Thoracic aorta (tissue), 2 donors: ENCODE data around the gene CTNNA3. TPM values are rescaled to one million over a fixed set of nuclear protein-coding genes. Genes with fewer than 3 reads are reported as not detected.

Experiments used
- ATAC-seq: fragments of 150-250 bp; one replicate; pipeline ENCODE4 v1.8.0; 2017; ENCODE audit warnings: low read depth; ENCODE audit not compliant: insufficient number of reproducible peaks, low FRiP score
- DNase-seq: peaks from one replicate; pipeline ENCODE4 v3.0.0-alpha.2; 2020; ENCODE audit warnings: low spot score
- H3K27ac ChIP-seq, 2 donors: fragments of 200-600 bp; sonication (generic); 1 replicate in 1 of 2; 2 replicates in 1 of 2; pipeline ENCODE4 v1.5.1; 2016; ENCODE audit warnings: mild to moderate bottlenecking in 2 of 2, moderate library complexity in 2 of 2
- H3K27me3 ChIP-seq: fragments of 200-600 bp; sonication (generic); replicated peaks from 2 replicates; pipeline ENCODE4 v1.6.0; 2016; ENCODE audit warnings: mild to moderate bottlenecking; ENCODE audit not compliant: insufficient read depth
- H3K36me3 ChIP-seq: fragments of 200-600 bp; sonication (generic); one replicate; pipeline ENCODE4 v1.5.1; 2016
- H3K4me1 ChIP-seq, 2 donors: fragments of 200-600 bp; sonication (generic); 1 replicate in 1 of 2; 2 replicates in 1 of 2; pipeline versions ENCODE4 v1.5.1 to v1.6.0; 2016; ENCODE audit warnings: low read depth in 2 of 2, mild to moderate bottlenecking in 1 of 2; ENCODE audit not compliant: control insufficient read depth in 1 of 2
- H3K4me3 ChIP-seq: fragments of 200-600 bp; sonication (generic); 2 replicates; pipeline ENCODE4 v1.5.1; 2016; ENCODE audit warnings: mild to moderate bottlenecking
- H3K9me3 ChIP-seq: fragments of 200-600 bp; sonication (generic); 2 replicates; pipeline ENCODE4 v1.5.1; 2016
- total RNA-seq, 2 donors: library from RNA; depleted of rRNA; stranded (reverse); fragments of >200 nt; gene quantifications; one replicate each; pipeline versions ENCODE4 v1.1.0 to v1.2.3, GENCODE V29; 2016
- TF ChIP-seq, protein P1 (sequence below): fragments of 200-600 bp; sonication (generic); IDR thresholded peaks from one replicate; pipeline ENCODE4 v1.5.1; 2019; ENCODE audit warnings: antibody characterized with exemption

The CTNNA3 gene
- total RNA-seq, 2 donors from 2014 or later, result 0.95 to 1.2 TPM

DNA sequence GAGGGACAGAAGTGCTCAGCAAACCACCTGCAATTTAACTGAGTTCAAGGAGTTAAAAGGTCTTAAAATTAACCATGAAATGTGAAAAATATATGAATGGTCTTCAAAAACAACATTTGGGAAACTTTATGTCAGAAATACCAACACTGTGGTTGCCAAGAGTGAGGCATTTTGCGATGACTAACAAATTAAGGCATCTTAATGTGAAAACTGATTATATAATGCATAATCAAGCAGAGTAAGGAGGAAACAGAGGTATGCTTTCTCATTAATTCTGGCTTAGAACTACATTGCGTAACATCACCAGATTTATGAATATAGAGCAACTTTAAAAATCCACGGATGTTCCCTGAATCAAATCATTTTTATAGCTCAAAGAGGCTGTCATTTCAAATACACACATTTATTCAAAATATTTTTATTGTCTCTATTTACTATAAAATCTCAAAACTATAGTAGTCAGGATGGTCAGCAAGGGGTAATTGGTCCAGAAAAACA lies 434.6 kb downstream of the CTNNA3 start:
- H3K9me3 ChIP-seq, result no peaks in the 10 kb centered on the region
- no peaks in the 10 kb centered on the region for H3K4me1 ChIP-seq
- TF ChIP-seq, protein P1, sequence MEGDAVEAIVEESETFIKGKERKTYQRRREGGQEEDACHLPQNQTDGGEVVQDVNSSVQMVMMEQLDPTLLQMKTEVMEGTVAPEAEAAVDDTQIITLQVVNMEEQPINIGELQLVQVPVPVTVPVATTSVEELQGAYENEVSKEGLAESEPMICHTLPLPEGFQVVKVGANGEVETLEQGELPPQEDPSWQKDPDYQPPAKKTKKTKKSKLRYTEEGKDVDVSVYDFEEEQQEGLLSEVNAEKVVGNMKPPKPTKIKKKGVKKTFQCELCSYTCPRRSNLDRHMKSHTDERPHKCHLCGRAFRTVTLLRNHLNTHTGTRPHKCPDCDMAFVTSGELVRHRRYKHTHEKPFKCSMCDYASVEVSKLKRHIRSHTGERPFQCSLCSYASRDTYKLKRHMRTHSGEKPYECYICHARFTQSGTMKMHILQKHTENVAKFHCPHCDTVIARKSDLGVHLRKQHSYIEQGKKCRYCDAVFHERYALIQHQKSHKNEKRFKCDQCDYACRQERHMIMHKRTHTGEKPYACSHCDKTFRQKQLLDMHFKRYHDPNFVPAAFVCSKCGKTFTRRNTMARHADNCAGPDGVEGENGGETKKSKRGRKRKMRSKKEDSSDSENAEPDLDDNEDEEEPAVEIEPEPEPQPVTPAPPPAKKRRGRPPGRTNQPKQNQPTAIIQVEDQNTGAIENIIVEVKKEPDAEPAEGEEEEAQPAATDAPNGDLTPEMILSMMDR, result no peak
- no peak overlapping the region for H3K27ac ChIP-seq
- ATAC-seq (no peak), DNase-seq (no peak)
- no peaks in the 10 kb centered on the region for H3K27me3 ChIP-seq
- no peaks in the 10 kb centered on the region for H3K36me3 ChIP-seq
- no peak overlapping the region for H3K4me3 ChIP-seq

DNA sequence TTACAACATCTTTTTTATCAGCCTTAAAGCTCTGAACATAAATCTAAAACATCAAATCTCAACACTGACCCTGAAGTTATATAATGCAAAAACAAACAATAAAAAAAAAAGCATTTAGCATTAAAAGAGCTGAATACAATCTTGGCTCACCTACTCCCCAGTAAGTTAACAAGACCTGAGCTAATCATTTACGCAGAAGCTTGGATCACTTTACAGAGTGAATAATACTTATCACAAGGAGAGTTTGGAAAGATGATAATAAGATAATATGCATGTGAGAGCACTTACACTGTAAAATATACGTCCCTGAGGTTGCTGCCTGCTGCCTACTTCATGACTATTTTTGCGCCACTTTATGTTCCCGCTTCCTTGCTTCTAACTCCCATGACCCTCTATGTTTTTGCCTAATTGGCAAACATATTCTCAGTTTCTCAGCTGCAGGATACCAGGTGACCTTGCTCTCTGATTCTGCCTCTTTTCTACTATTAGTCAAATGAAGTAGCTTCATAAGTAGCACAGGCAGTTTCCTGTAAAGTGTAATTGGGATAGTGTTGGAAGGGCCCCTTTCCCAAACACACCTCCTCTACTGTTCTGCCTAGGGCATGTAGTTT lies 436.6 kb downstream of the CTNNA3 start:
- H3K27ac ChIP-seq, result no peak overlapping the region
- no peak for ATAC-seq
- TF ChIP-seq, protein P1, result no peak
- H3K4me1 ChIP-seq, result no peaks in the 10 kb centered on the region
- no peak overlapping the region for H3K4me3 ChIP-seq
- no peaks in the 10 kb centered on the region for H3K36me3 ChIP-seq
- no peaks in the 10 kb centered on the region for H3K9me3 ChIP-seq
- no peak for DNase-seq
- no peaks in the 10 kb centered on the region for H3K27me3 ChIP-seq

DNA sequence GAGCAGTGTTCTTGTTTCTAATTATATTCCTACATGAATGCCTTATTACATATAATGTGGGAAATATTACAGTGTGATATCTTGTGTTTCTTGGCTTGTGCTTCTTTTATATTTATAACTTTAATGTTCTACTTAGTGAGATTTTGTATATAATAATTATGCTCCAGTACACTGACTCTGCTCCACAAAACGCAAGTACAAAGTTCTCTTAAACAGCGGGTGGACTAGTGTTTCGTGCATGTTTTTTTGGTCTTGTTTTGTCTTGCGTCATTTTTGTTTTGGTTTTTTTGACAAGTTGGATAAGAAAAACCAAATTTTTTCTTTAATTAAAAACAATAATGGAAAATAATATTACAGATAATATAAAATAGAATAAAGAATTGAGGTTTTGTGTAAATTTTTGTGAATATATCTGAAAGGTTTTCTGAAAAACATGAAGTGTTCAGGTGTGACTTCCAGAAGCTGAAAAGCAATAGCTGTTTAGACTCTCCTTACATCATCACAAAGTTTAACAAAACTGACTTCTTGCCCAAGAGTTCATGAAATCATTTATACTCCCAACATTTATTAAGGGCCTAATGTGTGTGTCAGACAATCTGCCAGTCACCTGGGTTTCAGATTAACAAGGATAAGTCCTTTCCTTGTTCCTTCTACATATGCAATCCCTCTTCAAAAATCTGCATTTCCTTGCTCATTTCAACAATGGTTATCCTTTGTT lies 438.4 kb downstream of the CTNNA3 start:
- Histone ChIP-seq H3K36me3 (no peaks in the 10 kb centered on the region), H3K9me3 (no peaks in the 10 kb centered on the region)
- TF ChIP-seq, protein P1, result no peak

DNA sequence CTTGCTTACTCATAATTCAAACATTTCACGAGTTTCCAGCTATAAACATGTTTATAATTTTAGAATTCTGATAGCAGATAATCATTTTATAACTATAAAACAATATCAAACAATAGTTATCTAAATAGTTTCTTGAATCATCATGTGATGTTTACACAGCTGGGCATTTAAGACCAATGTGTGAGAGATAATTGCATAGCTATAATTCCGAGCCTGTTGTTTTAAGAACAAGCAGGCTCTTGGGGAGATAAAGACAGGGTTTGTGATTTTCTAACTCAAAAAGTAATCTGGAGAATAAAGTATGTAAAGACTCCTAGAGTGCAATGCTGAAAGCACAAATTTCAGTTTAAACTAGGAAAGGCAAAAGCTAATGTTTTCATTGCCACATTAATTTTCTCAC lies 439.0 kb downstream of the CTNNA3 start:
- Histone ChIP-seq H3K4me3 (no peak overlapping the region), H3K27ac (no peak overlapping the region), H3K4me1 (no peaks in the 10 kb centered on the region), H3K27me3 (no peaks in the 10 kb centered on the region), H3K9me3 (no peaks in the 10 kb centered on the region), H3K36me3 (no peaks in the 10 kb centered on the region)
- DNase-seq, result no peak
- ATAC-seq, result no peak
- TF ChIP-seq, protein P1, result no peak

More for the DNA sequence above, 438.4 kb downstream of the CTNNA3 start:
- Histone ChIP-seq H3K4me1 (no peaks in the 10 kb centered on the region), H3K4me3 (no peak overlapping the region), H3K27me3 (no peaks in the 10 kb centered on the region), H3K27ac (no peak overlapping the region)
- ATAC-seq (no peak), DNase-seq (no peak)

DNA sequence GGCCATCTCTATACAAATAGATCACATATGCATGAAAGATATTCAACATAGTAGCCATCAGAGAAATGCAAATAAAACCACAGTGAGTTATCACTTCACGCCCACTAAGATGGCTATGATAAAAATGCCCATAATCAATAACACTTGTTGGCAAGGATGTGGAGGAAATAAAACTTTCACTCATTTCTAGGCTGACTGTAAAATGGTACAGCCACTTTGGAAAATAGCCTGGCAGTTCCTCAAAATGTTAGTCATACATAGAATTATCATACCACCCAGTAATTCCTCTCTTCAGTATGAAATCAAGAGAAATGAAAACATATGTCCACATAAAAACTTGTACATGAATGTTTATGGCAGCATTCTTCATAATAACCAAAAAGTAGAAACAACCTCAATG lies 445.3 kb downstream of the CTNNA3 start:
- DNase-seq (no peak), ATAC-seq (no peak)
- H3K27me3 ChIP-seq, result no peaks in the 10 kb centered on the region
- H3K36me3 ChIP-seq, result no peaks in the 10 kb centered on the region
- no peak overlapping the region for H3K27ac ChIP-seq
- TF ChIP-seq, protein P1, result no peak
- no peaks in the 10 kb centered on the region for H3K4me1 ChIP-seq
- no peak overlapping the region for H3K4me3 ChIP-seq
- no peaks in the 10 kb centered on the region for H3K9me3 ChIP-seq
